ENCODE measurements around the gene GRID2. TPM values are rescaled to one million over a fixed set of nuclear protein-coding genes. Genes with fewer than 3 reads are reported as not detected.

GRID2 gene
- total and polyA plus RNA-seq, 4 donors: under 0.01 to 0.02 TPM; not detected in 2

DNA sequence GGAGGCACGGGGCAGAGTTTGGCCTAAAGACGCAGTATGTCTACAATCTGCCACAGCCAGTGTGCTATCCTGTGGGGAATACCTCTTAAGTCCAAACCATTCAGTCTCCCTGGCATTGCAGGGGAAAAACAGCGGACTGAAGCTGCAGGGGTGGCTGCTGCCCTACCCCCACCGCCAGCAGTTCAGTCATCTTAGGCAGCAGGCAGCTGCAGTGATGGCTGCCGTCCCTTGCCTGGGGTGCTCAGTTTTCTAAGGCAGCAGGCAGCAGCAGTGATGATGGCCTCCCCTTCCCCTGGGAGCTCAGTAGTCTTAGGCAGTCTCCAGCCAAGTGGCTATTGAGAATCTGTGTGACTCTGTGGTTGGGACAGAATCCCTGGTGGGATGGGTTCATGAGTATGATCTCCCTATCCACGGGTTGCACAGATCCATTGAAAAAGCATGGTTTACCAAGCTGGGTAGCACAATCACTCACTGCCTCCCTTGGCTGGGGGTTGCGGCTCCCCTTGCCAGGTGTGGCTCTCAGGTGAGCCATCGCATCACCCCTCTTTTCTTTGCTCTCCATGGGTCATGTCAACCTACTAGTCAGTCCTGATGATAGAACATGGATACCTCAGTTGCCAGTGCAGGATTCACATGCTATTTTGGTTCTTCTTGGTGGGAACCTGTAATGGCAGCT, 48.9 kb upstream of the GRID2 start:
- 85% methylated on average over 8 of the region's 8 CpGs for WGBS
- Histone ChIP-seq H3K27ac (ENCODE audit: low read depth in 1 of 2, low read length in 2 of 2) (no peak overlapping the region), H3K9me3 (ENCODE audit: control insufficient read depth in 4 of 4, low read length in 3 of 4) (peaks cover 0 to 6% (median 2%) of the 10 kb centered on the region in 4 donors), H3K4me3 (ENCODE audit: low read depth in 1 of 3, low read length in 3 of 3) (no peak overlapping the region), H3K36me3 (ENCODE audit: control insufficient read depth in 4 of 4, insufficient read depth in 3 of 4, low read depth in 1 of 4, low read length in 3 of 4) (no peaks in the 10 kb centered on the region), H3K9ac (ENCODE audit: low read depth in 1 of 2, low read length in 2 of 2) (no peak overlapping the region), H3K27me3 (ENCODE audit: control insufficient read depth in 4 of 4, insufficient read depth in 4 of 4, low read length in 3 of 4) (peaks cover 0 to 8% (median 0%) of the 10 kb centered on the region in 4 donors), H3K4me1 (ENCODE audit: control insufficient read depth in 4 of 4, insufficient read depth in 4 of 4, low read length in 3 of 4) (no peaks in the 10 kb centered on the region)
- TF ChIP-seq, protein P1, sequence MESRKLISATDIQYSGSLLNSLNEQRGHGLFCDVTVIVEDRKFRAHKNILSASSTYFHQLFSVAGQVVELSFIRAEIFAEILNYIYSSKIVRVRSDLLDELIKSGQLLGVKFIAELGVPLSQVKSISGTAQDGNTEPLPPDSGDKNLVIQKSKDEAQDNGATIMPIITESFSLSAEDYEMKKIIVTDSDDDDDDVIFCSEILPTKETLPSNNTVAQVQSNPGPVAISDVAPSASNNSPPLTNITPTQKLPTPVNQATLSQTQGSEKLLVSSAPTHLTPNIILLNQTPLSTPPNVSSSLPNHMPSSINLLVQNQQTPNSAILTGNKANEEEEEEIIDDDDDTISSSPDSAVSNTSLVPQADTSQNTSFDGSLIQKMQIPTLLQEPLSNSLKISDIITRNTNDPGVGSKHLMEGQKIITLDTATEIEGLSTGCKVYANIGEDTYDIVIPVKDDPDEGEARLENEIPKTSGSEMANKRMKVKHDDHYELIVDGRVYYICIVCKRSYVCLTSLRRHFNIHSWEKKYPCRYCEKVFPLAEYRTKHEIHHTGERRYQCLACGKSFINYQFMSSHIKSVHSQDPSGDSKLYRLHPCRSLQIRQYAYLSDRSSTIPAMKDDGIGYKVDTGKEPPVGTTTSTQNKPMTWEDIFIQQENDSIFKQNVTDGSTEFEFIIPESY (IDR thresholded peaks at IDR 0.05): no peak
- TF ChIP-seq, protein P2, sequence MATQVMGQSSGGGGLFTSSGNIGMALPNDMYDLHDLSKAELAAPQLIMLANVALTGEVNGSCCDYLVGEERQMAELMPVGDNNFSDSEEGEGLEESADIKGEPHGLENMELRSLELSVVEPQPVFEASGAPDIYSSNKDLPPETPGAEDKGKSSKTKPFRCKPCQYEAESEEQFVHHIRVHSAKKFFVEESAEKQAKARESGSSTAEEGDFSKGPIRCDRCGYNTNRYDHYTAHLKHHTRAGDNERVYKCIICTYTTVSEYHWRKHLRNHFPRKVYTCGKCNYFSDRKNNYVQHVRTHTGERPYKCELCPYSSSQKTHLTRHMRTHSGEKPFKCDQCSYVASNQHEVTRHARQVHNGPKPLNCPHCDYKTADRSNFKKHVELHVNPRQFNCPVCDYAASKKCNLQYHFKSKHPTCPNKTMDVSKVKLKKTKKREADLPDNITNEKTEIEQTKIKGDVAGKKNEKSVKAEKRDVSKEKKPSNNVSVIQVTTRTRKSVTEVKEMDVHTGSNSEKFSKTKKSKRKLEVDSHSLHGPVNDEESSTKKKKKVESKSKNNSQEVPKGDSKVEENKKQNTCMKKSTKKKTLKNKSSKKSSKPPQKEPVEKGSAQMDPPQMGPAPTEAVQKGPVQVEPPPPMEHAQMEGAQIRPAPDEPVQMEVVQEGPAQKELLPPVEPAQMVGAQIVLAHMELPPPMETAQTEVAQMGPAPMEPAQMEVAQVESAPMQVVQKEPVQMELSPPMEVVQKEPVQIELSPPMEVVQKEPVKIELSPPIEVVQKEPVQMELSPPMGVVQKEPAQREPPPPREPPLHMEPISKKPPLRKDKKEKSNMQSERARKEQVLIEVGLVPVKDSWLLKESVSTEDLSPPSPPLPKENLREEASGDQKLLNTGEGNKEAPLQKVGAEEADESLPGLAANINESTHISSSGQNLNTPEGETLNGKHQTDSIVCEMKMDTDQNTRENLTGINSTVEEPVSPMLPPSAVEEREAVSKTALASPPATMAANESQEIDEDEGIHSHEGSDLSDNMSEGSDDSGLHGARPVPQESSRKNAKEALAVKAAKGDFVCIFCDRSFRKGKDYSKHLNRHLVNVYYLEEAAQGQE (IDR thresholded peaks at IDR 0.05): no peak
- TF ChIP-seq NR2F2 (IDR thresholded peaks at IDR 0.05) (no peak), RXRA (IDR thresholded peaks at IDR 0.05) (no peak), HNF4A (conservative IDR thresholded peaks at IDR 0.05) (no peak), YY1 (IDR thresholded peaks at IDR 0.05) (no peak), JUND (IDR thresholded peaks at IDR 0.05) (no peak)
- no peak for DNase-seq (ENCODE audit: low spot score)

DNA sequence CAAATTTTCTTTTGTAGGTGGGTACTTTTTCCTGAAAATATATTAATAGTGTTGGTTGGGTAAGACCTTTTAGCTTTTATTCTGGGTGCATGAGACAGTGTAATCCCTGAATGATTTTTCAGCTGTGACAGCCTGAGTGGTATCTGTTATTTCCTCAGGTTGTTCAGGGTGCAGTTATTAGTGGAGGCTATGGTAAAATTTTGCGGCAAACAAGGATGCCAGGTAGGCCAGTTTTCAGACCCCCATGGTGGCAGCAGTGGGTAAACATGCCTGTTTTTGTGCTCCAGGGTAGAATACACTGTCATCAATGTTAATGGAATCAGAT, 47.9 kb upstream of the GRID2 start:
- Histone ChIP-seq H3K27me3 (ENCODE audit: control insufficient read depth in 4 of 4, insufficient read depth in 4 of 4, low read length in 3 of 4) (peaks cover 0 to 8% (median 0%) of the 10 kb centered on the region in 4 donors), H3K36me3 (ENCODE audit: control insufficient read depth in 4 of 4, insufficient read depth in 3 of 4, low read depth in 1 of 4, low read length in 3 of 4) (no peaks in the 10 kb centered on the region), H3K9me3 (ENCODE audit: control insufficient read depth in 4 of 4, low read length in 3 of 4) (peaks cover 0 to 6% (median 2%) of the 10 kb centered on the region in 4 donors), H3K27ac (ENCODE audit: low read depth in 1 of 2, low read length in 2 of 2) (no peak overlapping the region), H3K4me1 (ENCODE audit: control insufficient read depth in 4 of 4, insufficient read depth in 4 of 4, low read length in 3 of 4) (no peaks in the 10 kb centered on the region), H3K4me3 (ENCODE audit: low read depth in 1 of 3, low read length in 3 of 3) (no peak overlapping the region), H3K9ac (ENCODE audit: low read depth in 1 of 2, low read length in 2 of 2) (no peak overlapping the region)
- DNase-seq (ENCODE audit: low spot score): no peak
- TF ChIP-seq, protein P1 (IDR thresholded peaks at IDR 0.05): no peak
- TF ChIP-seq FOXA1 (IDR thresholded peaks at IDR 0.05) (no peak), SP1 (IDR thresholded peaks at IDR 0.05) (no peak), GABPA (IDR thresholded peaks at IDR 0.05 in 1 of 2, conservative IDR thresholded peaks at IDR 0.05 in 1 of 2) (no peak), JUND (IDR thresholded peaks at IDR 0.05) (no peak)
- TF ChIP-seq, protein P3, sequence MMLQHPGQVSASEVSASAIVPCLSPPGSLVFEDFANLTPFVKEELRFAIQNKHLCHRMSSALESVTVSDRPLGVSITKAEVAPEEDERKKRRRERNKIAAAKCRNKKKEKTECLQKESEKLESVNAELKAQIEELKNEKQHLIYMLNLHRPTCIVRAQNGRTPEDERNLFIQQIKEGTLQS (IDR thresholded peaks at IDR 0.05): no peak
- 95% methylated on average over 1 of the region's 1 CpG for WGBS

All from liver (tissue), 9 donors.